ENCODE results near the gene COQ10A.
"Not testable (repeated sequence)": the region's sequence is repeated elsewhere in the genome, so short reads cannot be mapped to it uniquely, and the experiment has no call there.

COQ10A gene

GRCh38 chr12:56260380-56260779, 6.4 kb upstream of the COQ10A start:
- DNase-seq (ENCODE audit: low spot score), result no peak
- no peak for TF ChIP-seq CTCF (IDR thresholded peaks at IDR 0.05)
- Histone ChIP-seq H3K27ac (no peak overlapping the region), H3K4me3 (no peak overlapping the region)

- Histone ChIP-seq H3K4me3 (no peak overlapping the region), H3K27ac (no peak overlapping the region)
- no peak for DNase-seq (ENCODE audit: low spot score)
- no peak for TF ChIP-seq CTCF (IDR thresholded peaks at IDR 0.05)
Observed at GRCh38 chr12:56260921-56261320, 5.8 kb upstream of the COQ10A start.

GRCh38 chr12:56261503-56262232, 5.1 kb upstream of the COQ10A start:
- H3K4me3 ChIP-seq, result no peak overlapping the region
- no peak overlapping the region for H3K27ac ChIP-seq
- no peak for TF ChIP-seq CTCF (IDR thresholded peaks at IDR 0.05)
- no peak for DNase-seq (ENCODE audit: low spot score)

GRCh38 chr12:56262955-56263354, 3.8 kb upstream of the COQ10A start:
- DNase-seq (ENCODE audit: low spot score); H3K27ac ChIP-seq: not testable (repeated sequence)

GRCh38 chr12:56266068-56266692, 562 bp upstream of the COQ10A start:
- DNase-seq (ENCODE audit: low spot score), result not testable (repeated sequence)
- Histone ChIP-seq H3K27ac (peak overlapping the region; percentile 85 to 93), H3K4me3 (peak overlapping the region; percentile 75)

More at GRCh38 chr12:56262955-56263354, 3.8 kb upstream of the COQ10A start:
- H3K4me3 ChIP-seq, result not testable (repeated sequence)

GRCh38 chr12:56267443-56268071, 815 bp downstream of the COQ10A start:
- TF ChIP-seq CTCF (IDR thresholded peaks at IDR 0.05), result no peak
- DNase-seq (ENCODE audit: low spot score), result no peak
- Histone ChIP-seq H3K27ac (peak overlapping the region; percentile 85 to 93), H3K4me3 (peak overlapping the region; percentile 75)

- peak overlapping the region; percentile 33 to 49 for H3K27ac ChIP-seq
- DNase-seq (ENCODE audit: low spot score), result no peak
- H3K4me3 ChIP-seq, result no peak overlapping the region
- TF ChIP-seq CTCF (IDR thresholded peaks at IDR 0.05), result no peak
Observed at GRCh38 chr12:56271031-56271430, 4.3 kb downstream of the COQ10A start.

GRCh38 chr12:56272468-56272867, 5.7 kb downstream of the COQ10A start:
- DNase-seq (ENCODE audit: low spot score); H3K27ac ChIP-seq; H3K4me3 ChIP-seq: not testable (repeated sequence)
